ENCODE measurements around the gene ZNF648.
"Not testable (repeated sequence)": the region's sequence is repeated elsewhere in the genome, so short reads cannot be mapped to it uniquely, and the experiment has no call there.

Gene ZNF648, protein sequence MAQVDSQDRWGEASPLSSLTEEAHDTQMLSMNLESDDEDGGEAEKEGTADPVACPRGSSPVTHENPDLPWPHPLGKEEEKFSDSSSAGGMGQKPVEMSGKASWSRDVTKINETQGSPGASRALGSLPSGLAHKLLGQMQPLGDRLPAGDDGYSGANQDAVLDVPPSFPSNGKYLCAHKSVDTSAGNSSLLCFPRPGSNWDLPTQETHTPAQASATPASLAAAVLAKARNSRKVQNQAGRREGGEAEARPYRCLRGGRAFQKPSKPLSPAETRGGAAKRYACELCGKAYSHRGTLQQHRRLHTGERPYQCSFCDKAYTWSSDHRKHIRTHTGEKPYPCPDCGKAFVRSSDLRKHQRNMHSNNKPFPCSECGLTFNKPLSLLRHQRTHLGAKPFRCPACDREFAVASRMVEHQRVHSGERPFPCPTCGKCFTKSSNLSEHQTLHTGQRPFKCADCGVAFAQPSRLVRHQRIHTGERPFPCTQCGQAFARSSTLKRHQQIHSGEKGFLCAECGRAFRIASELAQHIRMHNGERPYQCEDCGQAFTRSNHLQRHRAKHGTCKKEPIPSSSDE

DNA sequence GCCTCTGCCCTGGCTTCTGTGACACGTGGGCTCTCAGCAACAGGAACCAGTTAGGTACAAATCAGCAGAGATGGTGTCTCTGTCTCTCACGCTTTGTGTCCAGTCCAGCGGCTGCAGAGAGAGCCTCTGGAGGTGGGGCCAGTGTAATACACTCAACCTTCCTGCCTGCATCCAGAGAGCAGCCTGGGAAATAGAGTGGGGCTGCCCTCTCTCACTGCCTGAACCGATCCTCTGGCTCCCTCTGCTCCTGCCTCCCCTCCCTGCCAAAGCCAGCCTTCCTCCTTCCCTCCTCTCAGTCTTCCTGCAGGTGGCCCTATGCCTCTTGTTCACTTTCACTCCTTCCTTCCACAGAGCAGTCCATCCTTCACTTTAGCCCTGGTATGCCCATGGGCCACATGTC is at the start of gene ZNF648:
Gene ZNF648 (minus strand): TSS at position 119 of the 400 bp plus-strand sequence. CDS start 3,702 bp downstream, outside the sequence.
- no peak for DNase-seq

DNA sequence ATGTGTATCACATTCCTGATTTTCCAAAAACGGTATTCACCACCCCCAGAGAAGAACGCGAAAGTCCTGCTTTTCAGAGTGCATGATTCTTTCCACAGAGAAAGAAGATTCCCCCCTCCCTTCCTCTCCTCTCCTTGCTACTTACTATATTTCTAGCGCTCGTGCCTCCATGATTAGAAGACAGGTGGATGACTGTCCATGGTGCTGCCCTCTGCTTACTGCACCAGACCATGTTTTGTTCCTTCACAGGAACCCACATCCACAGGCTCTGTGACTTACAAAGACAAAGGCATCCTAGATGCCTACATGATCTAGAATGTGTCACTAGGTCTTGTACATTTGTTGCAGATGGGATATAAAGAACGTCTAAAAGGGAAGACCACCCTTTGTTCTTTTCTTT is 49.1 kb upstream of the ZNF648 start:
- DNase-seq = no peak

DNA sequence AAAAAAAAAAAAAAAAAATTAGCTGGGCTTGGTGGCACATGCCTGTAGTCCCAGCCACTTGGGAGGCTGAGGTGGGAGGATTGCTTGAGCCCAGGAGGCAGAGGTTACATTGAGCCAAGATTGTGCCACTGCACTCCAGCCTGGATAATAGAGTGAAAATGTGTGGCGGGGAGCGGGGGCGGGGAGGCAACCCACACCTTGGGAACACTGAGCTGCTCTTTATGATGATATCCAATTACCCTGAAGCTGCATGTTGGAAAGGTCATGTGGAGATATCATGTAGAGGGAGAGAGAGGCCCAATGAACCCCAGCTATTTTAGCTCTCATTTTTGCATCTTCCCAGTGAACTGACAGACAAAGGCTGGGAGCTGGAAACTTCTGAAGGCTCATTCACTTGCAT is 48.3 kb upstream of the ZNF648 start:
- no peak for DNase-seq

DNA sequence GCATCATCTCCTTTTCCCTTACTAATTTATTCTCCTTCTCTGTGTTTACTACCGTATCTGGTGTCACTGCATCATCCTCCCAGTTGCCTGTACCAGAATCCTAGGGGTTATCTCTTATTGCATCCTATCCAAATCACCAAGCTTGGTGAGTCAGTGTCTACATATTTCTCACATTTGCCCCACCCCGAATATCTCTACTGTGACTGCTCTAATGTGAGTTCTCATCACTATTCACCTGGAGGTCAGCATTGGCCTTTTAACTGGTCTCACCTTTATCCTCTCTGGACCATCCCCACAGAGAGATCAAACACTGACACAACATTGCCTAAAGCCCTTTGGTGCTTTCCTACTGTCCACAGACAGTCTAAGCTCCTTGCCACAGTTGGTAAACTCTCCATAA is 45.7 kb upstream of the ZNF648 start:
- DNase-seq = no peak

DNA sequence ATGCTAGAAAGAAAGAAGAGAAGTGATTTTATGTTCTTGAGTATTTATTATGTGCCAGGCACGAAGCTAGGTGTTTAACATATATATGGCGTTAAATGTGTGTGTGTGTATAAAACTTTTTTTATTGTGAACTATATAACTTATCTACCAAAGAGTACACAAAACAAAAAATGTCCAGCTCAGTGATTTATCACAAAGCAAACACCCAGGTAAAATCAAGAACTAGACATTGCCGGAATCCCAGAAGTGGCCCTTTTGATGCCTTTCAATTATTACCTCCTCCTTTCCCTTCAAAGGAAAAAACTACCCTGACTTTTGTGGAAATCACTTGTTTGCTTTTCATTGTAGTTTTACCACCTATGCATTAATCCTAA is 40.5 kb upstream of the ZNF648 start:
- DNase-seq = no peak

DNA sequence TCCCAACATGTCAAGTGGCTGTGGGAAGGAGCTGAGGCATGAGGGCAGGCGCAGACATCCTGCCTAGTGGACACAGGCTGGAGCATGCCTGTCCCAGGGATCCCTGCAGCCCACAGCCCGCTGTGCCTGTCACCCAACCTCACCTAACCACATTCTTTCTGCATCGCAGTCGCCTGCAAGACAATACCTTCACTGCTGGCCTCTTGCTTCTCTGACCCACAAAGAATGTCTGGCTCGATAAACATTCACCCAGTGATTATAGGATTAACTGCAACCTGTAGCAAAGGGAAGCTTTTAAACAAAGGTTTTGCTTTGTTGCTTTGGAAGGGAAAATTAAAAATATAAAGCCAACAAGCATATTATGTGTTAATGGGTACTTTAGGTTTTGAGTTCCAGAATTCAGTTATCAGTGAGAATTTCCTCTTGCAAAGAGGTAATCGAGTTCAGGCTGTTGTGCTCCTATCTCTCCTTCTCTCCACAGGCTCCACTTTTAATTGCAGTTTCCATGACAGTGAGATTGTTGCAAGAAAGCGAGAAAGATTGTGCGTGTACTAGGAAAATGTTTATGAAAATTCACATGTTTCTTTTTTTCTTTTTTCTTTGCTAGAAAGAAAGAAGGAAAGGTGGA is 40.0 kb upstream of the ZNF648 start:
- no peak for DNase-seq

DNA sequence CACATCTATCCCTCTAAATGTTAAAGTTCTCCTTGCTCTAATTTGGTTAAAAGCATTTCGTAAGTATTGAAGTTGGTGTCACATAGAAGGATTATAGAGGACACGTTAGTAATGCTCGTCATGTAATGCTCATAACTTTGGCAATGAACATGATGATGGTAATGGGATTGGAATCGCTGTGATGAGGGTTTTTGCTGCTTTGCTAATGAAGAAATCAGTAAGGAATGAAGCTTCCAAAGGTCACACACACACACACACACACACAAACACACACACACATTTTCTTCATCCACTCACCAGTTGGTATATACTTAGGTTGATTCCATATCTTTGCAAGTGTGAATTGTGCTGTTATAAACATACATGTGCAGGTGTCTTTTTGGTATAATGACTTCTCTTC is 36.8 kb upstream of the ZNF648 start:
- no peak for DNase-seq

DNA sequence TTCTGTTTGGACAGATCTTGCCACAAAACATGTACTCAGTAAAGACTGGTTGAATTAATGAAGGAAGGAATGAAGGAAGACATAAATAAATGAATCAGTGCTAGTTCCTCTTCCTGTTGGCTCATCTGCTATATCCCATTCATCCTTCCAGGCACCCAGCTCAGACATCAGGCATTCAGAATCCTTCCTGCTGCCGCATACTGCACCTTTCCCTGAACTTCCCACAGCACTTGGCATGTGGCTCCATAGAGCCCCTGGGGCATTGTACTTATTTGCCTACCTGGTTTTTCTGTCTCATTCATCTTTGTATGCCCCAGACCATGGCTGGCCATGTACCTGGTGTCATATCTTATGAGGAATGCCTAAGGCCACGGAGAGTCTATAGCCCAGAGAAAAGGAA is 34.4 kb upstream of the ZNF648 start:
- DNase-seq = no peak

DNA sequence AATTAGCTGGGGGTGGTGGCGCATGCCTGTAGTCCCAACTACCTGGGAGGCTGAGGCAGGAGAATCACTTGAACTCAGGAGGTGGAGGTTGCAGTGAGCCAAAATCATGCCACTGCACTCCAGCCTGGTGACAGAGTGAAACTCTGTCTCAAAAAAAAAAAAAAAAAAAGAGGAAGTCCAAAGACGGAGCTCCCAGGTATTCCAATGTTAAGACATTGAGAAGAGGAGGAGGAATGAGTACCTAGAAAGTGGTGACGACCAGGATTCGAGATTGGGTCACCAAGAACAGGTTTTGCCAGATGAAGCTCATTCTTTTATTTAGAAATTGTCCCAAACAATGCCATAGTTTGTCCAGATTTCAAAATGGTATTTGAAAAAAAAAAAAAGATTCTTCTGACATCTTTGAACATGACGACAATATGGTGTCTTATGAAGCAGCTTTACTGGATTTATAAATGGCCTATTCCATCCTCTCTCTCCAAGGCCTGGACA is 33.0 kb upstream of the ZNF648 start:
- not testable (repeated sequence) for DNase-seq

DNA sequence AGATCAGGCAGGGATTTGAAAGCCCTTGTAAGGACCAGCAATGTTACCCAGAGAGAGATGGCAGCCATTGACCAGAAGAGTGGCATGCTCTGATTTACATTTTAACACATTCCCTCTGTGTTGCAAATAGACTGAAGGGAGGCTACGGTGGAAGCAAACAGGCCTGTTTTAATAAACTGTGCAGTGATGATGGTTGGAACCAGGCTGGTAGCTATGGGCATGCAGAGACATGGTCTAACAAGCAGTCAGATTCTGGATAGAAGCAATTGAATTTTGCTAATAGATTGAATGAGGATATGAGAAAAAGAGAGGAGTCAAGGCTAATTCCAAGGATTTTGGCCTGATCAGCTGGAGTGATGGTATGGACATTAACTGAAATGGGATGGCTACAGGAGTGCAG is 32.3 kb upstream of the ZNF648 start:
- DNase-seq = no peak

DNA sequence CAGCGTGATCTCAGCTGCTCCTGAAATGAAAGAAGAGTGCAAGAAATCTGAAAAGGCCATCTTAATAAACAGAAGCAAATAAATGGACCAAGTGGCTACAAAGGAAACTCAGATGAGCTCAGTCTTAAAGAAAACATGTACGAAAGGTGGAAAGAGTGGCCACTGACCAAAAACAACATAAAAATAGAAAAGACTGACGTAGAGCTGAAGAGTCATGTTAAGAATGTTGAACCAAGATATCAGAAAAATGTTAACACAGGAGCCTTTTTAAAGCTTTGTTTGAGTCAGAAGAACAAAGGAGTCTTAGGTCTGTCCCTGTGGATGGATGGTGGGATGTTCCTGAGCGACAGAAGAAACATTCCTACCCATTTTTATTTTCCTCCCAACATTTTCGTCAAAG is 30.8 kb upstream of the ZNF648 start:
- no peak for DNase-seq

DNA sequence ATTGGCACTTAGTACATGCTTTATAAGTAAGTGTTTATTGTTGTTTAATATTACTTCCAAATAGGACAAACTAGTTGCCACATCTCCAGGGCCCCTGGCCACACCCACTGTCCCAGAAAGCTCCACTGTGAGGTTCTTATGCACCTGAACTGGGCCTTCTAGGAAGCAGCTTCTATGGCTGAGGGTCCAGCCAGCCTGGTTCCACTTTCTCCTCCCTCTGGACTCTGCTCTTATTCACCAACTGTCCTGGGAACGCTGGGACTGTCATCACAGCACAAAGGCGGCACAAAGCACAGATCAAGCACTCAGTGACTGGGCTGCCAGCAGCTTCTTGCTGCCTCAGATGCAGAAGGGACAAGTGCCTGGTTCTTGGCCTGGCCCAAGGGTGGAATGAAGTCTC is 29.6 kb upstream of the ZNF648 start:
- no peak for DNase-seq

DNA sequence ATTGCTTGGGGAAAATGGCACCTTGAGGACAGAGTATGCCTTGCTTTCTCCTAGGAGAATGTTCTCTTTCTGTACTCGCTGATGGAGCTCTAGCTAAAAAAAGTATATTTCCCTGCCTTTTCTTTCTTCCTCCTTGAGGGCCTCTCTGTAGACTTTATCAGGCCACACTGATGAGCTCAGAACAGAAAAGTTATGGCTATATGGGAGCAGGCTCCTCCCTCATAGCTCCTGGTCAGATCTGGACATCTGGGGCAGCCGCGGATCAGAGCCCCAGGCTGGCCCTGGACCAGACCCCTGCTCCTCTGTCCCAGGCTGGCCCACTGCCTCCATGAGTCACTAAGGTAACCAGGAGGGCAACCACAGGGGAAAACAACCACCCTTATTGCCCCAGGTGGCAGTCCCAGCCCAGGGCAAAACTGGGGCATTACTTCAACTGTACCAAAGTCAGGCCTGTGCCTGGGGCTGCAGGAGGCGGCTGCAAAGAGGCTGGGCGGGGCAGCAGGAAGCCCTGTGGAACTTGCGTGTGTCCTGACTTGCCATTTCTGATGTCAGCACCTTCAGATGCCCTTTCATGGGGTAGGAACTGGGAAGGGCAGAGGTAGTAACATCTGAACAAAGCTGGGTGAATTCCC is 26.3 kb upstream of the ZNF648 start:
- DNase-seq = no peak

DNA sequence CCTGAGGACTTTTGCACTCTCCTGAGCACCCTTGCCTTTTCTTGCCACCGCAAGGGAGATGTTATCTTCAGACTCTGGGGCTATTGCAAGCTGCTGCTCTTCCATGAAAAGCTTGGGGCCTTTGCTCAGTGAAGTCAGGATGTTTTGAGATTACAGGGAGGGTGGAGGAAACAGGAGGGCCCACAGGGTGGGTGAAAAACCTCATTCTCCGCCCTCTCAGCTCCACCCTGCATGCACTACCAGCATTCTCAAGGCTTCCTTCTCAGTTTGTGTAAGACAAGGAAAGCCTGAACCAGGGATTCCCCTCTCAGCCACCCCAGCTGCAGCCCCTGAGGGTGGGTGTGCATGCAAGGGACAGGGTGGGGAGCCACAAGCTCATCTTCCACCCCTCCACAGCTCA is 25.8 kb upstream of the ZNF648 start:
- DNase-seq = no peak

DNA sequence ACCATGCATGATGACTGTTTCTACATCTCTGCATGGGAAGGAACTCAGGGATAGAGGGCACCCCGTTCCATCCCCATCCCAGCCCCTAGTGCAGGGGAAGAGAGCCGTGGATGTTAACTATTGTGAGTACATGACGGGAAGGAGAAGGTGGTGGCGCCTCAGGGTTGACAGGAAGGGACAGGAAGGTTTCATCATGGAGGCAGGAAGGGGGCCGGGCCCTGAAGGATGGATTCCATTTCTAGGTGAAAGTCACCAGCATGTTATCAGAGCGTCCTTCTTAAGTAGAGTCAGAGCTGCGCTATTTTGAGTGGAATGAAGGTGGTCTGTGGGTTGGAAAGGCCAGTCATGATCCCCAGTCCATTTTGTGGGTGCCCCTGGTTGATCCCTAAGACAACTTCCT is 25.1 kb upstream of the ZNF648 start:
- no peak for DNase-seq

DNA sequence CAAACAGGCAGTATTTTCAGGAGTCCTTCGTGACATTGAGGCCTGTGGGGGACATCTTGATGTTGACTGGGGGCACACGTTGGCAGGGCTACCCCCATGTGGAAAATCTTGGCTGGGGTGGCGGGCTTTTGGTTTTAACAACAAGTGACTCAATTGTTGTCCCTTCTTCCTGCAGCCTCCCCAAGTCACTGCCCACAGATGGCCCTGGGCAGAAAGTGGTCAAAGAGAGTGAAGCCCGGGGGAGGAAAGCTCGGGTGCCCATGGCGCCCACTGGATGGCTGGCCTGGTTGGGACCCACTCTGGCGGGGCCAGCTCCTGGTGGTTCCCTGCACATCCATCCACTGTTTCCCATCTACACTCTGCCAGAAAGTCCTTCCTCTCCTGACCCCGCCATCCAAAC is 24.6 kb upstream of the ZNF648 start:
- no peak for DNase-seq

DNA sequence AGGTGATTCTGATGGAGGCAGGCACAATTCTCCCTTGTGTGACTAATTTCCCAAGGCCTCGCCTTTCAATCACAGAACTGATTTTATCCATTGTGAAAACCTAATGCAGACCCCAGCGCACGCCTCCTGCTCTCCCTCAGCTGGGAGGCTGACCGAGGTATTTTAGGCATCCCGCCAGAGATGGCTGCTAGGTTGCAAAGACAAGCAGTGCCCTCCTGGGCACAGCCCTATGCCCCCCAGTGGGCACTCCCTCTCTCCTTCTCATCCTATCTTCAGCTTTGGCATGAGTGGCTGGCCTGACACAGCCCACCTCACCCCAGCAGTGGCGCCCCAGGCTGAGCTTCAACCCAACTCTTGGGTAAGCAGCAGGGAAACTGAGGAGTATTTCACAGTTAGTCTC is 24.2 kb upstream of the ZNF648 start:
- no peak for DNase-seq

DNA sequence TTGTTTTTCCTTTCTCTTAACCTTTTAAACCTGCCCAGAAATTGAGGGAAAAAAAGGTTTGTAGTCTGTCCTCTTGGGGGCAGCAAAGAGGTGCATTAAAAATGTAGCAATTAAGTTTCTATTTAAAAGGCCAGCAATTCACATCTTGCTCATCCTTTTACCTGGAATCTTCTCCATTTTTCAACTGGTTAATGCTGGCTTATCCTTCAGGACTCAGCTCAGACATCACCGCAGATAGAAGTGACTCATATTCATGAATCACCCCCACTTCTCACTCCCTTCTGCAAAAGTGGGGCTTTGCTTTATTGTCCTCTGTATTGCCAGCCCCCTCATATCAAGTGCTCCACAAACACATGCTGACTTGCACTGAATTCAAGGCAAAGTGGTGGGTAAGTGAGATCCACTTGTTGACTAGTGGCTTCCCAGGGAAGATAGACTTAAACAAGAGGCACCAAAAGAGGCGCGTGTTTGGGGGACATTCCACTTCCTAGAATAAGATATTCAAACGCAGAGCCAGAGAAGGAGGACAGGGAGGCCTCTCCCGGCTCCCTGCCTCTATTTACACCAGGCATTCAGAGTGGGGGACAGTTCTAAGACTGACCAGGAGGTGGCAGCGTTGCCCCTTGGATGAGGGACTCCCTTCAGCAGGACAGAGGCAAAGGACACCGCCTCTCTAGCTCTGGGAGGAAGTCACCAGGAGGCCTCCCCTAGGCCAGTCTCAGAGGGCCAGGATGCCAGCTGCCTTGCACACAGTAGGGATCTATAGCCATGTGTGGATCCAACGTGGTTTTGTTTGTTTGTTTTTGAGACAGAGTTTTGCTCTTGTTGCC is 23.2 kb upstream of the ZNF648 start:
- DNase-seq = peak; percentile 89

DNA sequence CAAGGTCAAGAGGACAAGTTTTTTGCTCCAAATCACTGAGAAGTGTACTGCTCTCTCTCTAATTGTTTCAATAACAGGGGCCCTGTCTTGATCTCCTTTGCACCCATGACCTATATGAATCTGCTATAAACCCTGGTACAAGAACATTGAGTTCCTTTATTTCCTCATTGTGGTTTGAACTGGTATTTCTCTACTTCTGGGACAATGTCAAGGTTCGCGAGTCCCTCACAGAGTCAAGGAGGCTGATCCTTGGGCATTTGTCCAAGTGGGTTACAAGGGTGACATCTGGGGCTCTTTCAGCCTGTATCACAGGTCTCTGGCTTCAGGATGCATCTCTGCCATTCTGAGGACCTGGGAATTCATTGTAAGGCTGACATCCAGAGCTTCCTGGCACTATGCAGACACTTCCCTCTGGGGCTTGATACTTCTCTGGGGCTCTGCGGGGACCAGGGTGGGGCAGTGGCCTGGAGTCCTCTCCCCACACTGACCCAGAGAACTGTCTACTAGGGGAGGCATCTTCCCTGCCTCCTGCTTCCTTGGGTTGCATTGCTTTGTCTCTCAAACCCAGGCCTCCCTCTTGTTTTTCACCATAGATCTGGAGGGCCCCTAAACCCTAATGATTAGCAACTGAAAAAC is 22.5 kb upstream of the ZNF648 start:
- no peak for DNase-seq

DNA sequence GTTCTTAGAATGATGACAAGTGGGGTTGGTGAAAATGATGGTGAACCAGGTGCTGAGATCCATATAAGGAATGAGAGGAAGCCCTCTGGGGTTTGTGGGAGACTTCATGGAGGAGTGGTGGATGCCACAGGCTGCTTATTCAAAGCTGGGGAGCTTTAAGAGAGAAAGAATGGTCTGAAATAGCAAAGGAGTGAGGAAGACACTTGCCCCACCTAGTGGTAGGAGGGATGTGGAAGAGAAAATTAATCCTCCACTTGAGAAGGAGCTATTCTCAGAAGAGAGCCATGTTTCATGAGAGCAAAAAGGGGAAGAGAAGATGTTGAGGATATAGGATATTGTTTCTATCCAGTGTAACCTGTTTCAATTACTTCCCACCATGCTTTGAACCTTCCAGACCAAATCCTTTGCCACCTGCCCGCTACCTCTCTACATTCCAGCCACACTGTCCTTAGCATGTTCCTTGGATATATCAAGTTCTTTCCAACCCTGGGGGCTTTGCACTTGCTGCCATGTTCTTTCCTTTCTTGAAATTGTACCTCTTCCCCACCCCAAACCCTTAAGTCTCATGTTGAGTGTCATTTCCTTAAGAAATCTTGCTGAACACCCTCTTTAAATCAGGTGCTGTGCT is 19.6 kb upstream of the ZNF648 start:
- peak; percentile 35 for DNase-seq

DNA sequence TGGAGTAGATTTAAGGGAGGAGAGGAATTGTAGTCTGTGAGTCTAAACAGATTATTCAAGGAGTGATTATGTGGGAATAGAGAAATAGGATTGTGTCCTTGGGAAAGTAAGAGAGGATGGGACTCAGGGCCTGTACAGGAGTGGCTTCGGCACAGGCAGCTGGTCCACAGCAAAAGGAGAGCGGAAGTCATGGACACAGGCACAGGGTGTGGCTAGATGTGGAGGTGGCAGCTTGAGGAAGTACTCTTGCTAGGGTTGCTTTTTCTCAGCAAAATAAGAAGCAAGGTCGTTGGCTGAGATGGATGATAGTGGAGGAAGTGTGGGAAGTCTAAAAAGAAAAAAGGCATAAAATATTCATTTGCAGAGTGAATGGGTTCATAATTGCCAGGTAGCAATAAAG is 18.5 kb upstream of the ZNF648 start:
- no peak for DNase-seq

DNA sequence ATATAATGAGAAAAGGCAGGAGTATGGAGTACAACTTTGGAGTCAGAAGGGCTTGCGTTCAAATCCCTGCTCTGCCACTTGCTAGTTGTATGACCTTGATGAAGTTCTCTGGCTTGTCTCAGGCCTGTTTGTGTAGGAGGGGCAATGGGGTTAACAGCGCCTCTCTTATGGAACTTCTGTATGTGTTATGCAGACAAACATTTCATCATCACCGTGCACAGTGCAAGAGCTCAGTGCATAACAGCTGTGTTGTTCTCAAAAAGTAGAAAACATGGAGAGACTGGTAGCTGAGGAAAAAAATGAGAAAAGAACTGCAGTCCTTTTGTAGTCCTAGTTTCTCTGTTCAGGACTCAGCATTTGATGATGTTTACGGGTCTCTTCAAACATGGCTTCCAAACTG is 10.4 kb upstream of the ZNF648 start:
- DNase-seq = no peak
